Measurements from ENCODE around the gene SSTR3. TPM values are rescaled to one million over a fixed set of nuclear protein-coding genes. Genes with fewer than 3 reads are reported as not detected.

SSTR3 gene
- total and polyA plus RNA-seq, 2 of the 4 experiments (the other 2 are of a cell fraction), result under 0.01 to 0.07 TPM

GRCh38 chr22:37161443-37161842, 50.8 kb downstream of the SSTR3 start:
- H4K91ac ChIP-seq (ENCODE audit: insufficient read depth, low read depth, low read length), result no peak overlapping the region
- WGBS, 2 experiments (ENCODE audit: extremely low coverage in 2 of 2, insufficient read length in 1 of 2), result 60% methylated on average over 1 of the region's 2 CpGs; no CpG with 5 or more reads in 1 of the 2 experiments

More at GRCh38 chr22:37161443-37161842, 50.8 kb downstream of the SSTR3 start:
- no peak overlapping the region for H4K8ac ChIP-seq (ENCODE audit: low read depth in 2 of 2, low read length in 2 of 2)
- H4K20me1 ChIP-seq (ENCODE audit: insufficient read depth, low read length), result no peaks in the 10 kb centered on the region
- ChIA-PET CTCF (no interaction called here), POLR2A (ENCODE audit: unreplicated experiment) (no interaction called here)
- no peak overlapping the region for H3K23ac ChIP-seq (ENCODE audit: low read depth, low read length)
- no peaks in the 10 kb centered on the region for H3K4me1 ChIP-seq (ENCODE audit: control insufficient read depth, insufficient read depth, low read length)
- no peak overlapping the region for H3K18ac ChIP-seq (ENCODE audit: low read depth, low read length)
- H3K9me3 ChIP-seq (ENCODE audit: control insufficient read depth, insufficient read depth, low read length), result peaks cover 6% of the 10 kb centered on the region; the same call in 1 of the 2 replicates
- no peak overlapping the region for H2BK5ac ChIP-seq (ENCODE audit: low read depth, low read length, poor library complexity, severe bottlenecking)
- H3K79me1 ChIP-seq (ENCODE audit: low read depth in 1 of 2, low read length in 2 of 2), result no peaks in the 10 kb centered on the region
- ATAC-seq (ENCODE audit: low read depth), result no peak
- intact Hi-C loops (cut with micrococcal nuclease) (no loop called here), dilution Hi-C loops (cut with HindIII; ENCODE audit: low sequenced_read_pairs, unreplicated experiment) (no loop called here), in situ Hi-C loops (cut with MboI; ENCODE audit: low sequenced_read_pairs) (loop anchor here (5.0 kb wide), 1 partner anchor 36 kb away; no protein-coding TSS in a partner anchor)
- H2AK9ac ChIP-seq (replicated peaks; ENCODE audit: low read depth, low read length, poor library complexity), result no peak overlapping the region
- no peak overlapping the region for H3K9ac ChIP-seq (ENCODE audit: low read depth, low read length)
- TF ChIP-seq USF2 (IDR thresholded peaks at IDR 0.05; ENCODE audit: low read depth, low read length), result peak; percentile 93; the same call in 1 of the 2 replicates
- no peak for TF ChIP-seq ELK1 (IDR thresholded peaks at IDR 0.05; ENCODE audit: borderline replicate concordance, low read depth, low read length)
- H3K14ac ChIP-seq (replicated peaks; ENCODE audit: low read depth, low read length), result no peak overlapping the region
- no peak overlapping the region for H2AK5ac ChIP-seq (ENCODE audit: low read depth, low read length)
- H3K56ac ChIP-seq (ENCODE audit: extremely low read depth, insufficient read depth, low read length), result no peak overlapping the region
- no peaks in the 10 kb centered on the region for H3K36me3 ChIP-seq (ENCODE audit: control insufficient read depth, insufficient read depth, low read length)
- no peak overlapping the region for H2BK120ac ChIP-seq (ENCODE audit: low read depth, low read length)
- DNase-seq, result no peak
- no peak overlapping the region for H2BK15ac ChIP-seq (ENCODE audit: low read depth, low read length)
- no peak overlapping the region for H3K4me3 ChIP-seq (ENCODE audit: insufficient read depth, low read depth, low read length)
- no peak overlapping the region for H3K27ac ChIP-seq (ENCODE audit: insufficient read depth, low read length)
- H3K4me2 ChIP-seq (ENCODE audit: low read depth, low read length), result no peak overlapping the region
- peaks cover 31% of the 10 kb centered on the region for H3K27me3 ChIP-seq (ENCODE audit: control insufficient read depth, insufficient read depth, low read length)
- H3K4ac ChIP-seq (ENCODE audit: low read depth, low read length), result no peak overlapping the region
- H2BK20ac ChIP-seq (ENCODE audit: low read depth, low read length), result no peak overlapping the region
- no TSS peak for BruUV-seq (replicated peaks)
- H3K9me1 ChIP-seq (ENCODE audit: insufficient read depth, low read length), result peaks cover 2% of the 10 kb centered on the region; the same call in 1 of the 2 replicates
- no peak overlapping the region for H2AFZ ChIP-seq (replicated peaks; ENCODE audit: low read length, poor library complexity)
- H4K5ac ChIP-seq (ENCODE audit: low read depth, low read length), result no peak overlapping the region
